Esophagus muscularis mucosa (tissue), 4 donors: ENCODE results near the gene TNK2. TPM values are rescaled to one million over a fixed set of nuclear protein-coding genes. Genes with fewer than 3 reads are reported as not detected.
"Not testable (repeated sequence)": the region's sequence is repeated elsewhere in the genome, so short reads cannot be mapped to it uniquely, and the experiment has no call there.

Source experiments
- DNase-seq: peaks from one replicate; pipeline ENCODE4 v3.0.0-alpha.2; 2017; ENCODE audit errors: extremely low spot score
- H3K27ac ChIP-seq, 4 donors: fragments of 200-600 bp; sonication (generic); replicated peaks in 1 of 4; 1 replicate in 3 of 4; 2 replicates in 1 of 4; pipeline ENCODE4 v1.5.1; 2016 to 2019; ENCODE audit warnings: mild to moderate bottlenecking in 1 of 4
- H3K27me3 ChIP-seq, 4 donors: fragments of 200-600 bp; sonication (generic); one replicate each; pipeline versions ENCODE4 v1.5.1 to v1.6.0; 2016 to 2019
- H3K36me3 ChIP-seq, 4 donors: fragments of 200-600 bp; sonication (generic); one replicate each; pipeline ENCODE4 v1.5.1; 2016 to 2019
- H3K4me1 ChIP-seq, 4 donors: fragments of 200-600 bp; sonication (generic); one replicate each; pipeline ENCODE4 v1.5.1; 2016 to 2019
- H3K4me3 ChIP-seq, 4 donors: fragments of 200-600 bp; sonication (generic); 1 replicate in 2 of 4; 2 replicates in 2 of 4; pipeline ENCODE4 v1.5.1; 2016 to 2019; ENCODE audit warnings: mild to moderate bottlenecking in 4 of 4, moderate library complexity in 1 of 4
- H3K9me3 ChIP-seq, 4 donors: fragments of 200-600 bp; sonication (generic); 1 replicate in 3 of 4; 2 replicates in 1 of 4; pipeline ENCODE4 v1.5.1; 2016 to 2019
- CTCF ChIP-seq, 3 experiments: fragments of 200-600 bp in 2 of 3; fragments of 450-650 bp in 1 of 3; sonication (generic) in 2 of 3; IDR thresholded peaks; one replicate each; pipeline ENCODE4 v1.5.1; 2017 to 2019; ENCODE audit warnings: antibody characterized with exemption in 3 of 3, mild to moderate bottlenecking in 2 of 3, moderate library complexity in 1 of 3
- EP300 ChIP-seq: sonication (generic); formaldehyde crosslinking; IDR thresholded peaks from one replicate; pipeline ENCODE4 v1.6.1; 2017; ENCODE audit warnings: antibody characterized with exemption
- POLR2A ChIP-seq: fragments of 450-650 bp; IDR thresholded peaks from one replicate; pipeline ENCODE4 v1.6.1; 2017; ENCODE audit warnings: antibody characterized with exemption, moderate library complexity, mild to moderate bottlenecking, low read depth
- POLR2AphosphoS5 ChIP-seq, 2 donors: sonication (generic); formaldehyde crosslinking; IDR thresholded peaks; one replicate each; pipeline ENCODE4 v1.6.1; 2017; ENCODE audit warnings: antibody characterized with exemption in 2 of 2
- WGBS: methylation state at CpG from one replicate; pipeline ENCODE4 v1.1.5; 2018; 5-methylcytosine and 5-hydroxymethylcytosine counted together
- intact Hi-C: fragments of 100-400 bp; cut with DNase I; formaldehyde crosslinking; loops from one replicate; pipeline ENCODE4 v1.15.1; 2023
- total RNA-seq, 4 donors: library from RNA; depleted of rRNA; stranded (reverse); fragments of >200 nt; gene quantifications; one replicate each; pipeline versions ENCODE4 v1.1.0 to v1.2.1, GENCODE V29; 2016

TNK2 gene
- total RNA-seq, 4 donors from 2014 or later: 16.4 to 42.3 (median 28.3) TPM

GRCh38 chr3:195865752-195866151 lies 42.6 kb downstream of the TNK2 start:
- intact Hi-C loops: no loop called here
- Histone ChIP-seq H3K4me1 (peaks cover 10 to 16% (median 15%) of the 10 kb centered on the region in 4 donors), H3K4me3 (no peak overlapping the region), H3K36me3 (peaks cover 21 to 62% (median 54%) of the 10 kb centered on the region in 4 donors), H3K9me3 (no peaks in the 10 kb centered on the region), H3K27ac (no peak overlapping the region), H3K27me3 (no peaks in the 10 kb centered on the region)
- 87% methylated on average over 15 of the region's 15 CpGs for WGBS
- DNase-seq: no peak
- TF ChIP-seq CTCF (IDR thresholded peaks at IDR 0.05) (no peak), POLR2AphosphoS5 (IDR thresholded peaks at IDR 0.05) (no peak), POLR2A (no peak)

GRCh38 chr3:195863121-195864061 lies 45.0 kb downstream of the TNK2 start:
- TF ChIP-seq POLR2A (no peak), POLR2AphosphoS5 (IDR thresholded peaks at IDR 0.05) (peak; percentile 41 to 64), CTCF (IDR thresholded peaks at IDR 0.05) (peak; percentile 94 to 99 (median 98))

GRCh38 chr3:195862318-195862717 lies 46.0 kb downstream of the TNK2 start:
- peaks cover 8 to 27% (median 20%) of the 10 kb centered on the region in 4 donors for H3K36me3 ChIP-seq
- H3K4me3 ChIP-seq, H3K9me3 ChIP-seq, DNase-seq, H3K27ac ChIP-seq, intact Hi-C loops, H3K27me3 ChIP-seq: not testable (repeated sequence)
- peaks cover 10 to 27% (median 25%) of the 10 kb centered on the region in 4 donors for H3K4me1 ChIP-seq
- WGBS: 88% methylated on average over 12 of the region's 12 CpGs

More at GRCh38 chr3:195863121-195864061, 45.0 kb downstream of the TNK2 start:
- peaks cover 10 to 27% (median 25%) of the 10 kb centered on the region in 4 donors for H3K4me1 ChIP-seq
- intact Hi-C loops: no loop called here
- WGBS: 45% methylated on average over 23 of the region's 30 CpGs
- no peaks in the 10 kb centered on the region for H3K27me3 ChIP-seq
- H3K9me3 ChIP-seq: no peaks in the 10 kb centered on the region
- H3K4me3 ChIP-seq: no peak overlapping the region
- peaks cover 19 to 38% (median 30%) of the 10 kb centered on the region in 4 donors for H3K36me3 ChIP-seq
- H3K27ac ChIP-seq: peak overlapping the region; percentile 69 to 84 (median 74)
- peak; percentile 95 for DNase-seq

- Histone ChIP-seq H3K27me3 (no peaks in the 10 kb centered on the region), H3K27ac (no peak overlapping the region), H3K9me3 (no peaks in the 10 kb centered on the region), H3K4me3 (no peak overlapping the region), H3K36me3 (peaks cover 0 to 9% (median 4%) of the 10 kb centered on the region in 4 donors), H3K4me1 (peaks cover 10 to 27% (median 25%) of the 10 kb centered on the region in 4 donors)
- no peak for DNase-seq
- 67% methylated on average over 6 of the region's 6 CpGs for WGBS
- no peak for TF ChIP-seq POLR2AphosphoS5 (IDR thresholded peaks at IDR 0.05)
- TF ChIP-seq EP300: no peak
- no peak for TF ChIP-seq POLR2A
- no peak for TF ChIP-seq CTCF (IDR thresholded peaks at IDR 0.05)
- intact Hi-C loops: no loop called here
These were observed 47.9 kb downstream of the TNK2 start for GRCh38 chr3:195860456-195860855.

GRCh38 chr3:195859846-195860411 lies 48.4 kb downstream of the TNK2 start:
- intact Hi-C loops: loop anchor here (2.0 kb wide), 1 partner anchor 55 kb away; no protein-coding TSS in a partner anchor
- no peaks in the 10 kb centered on the region for H3K27me3 ChIP-seq
- WGBS: 86% methylated on average over 23 of the region's 23 CpGs
- no peak for DNase-seq
- H3K27ac ChIP-seq: peak overlapping the region in 1 of 4 donors; percentile 30
- H3K36me3 ChIP-seq: peaks cover 0 to 7% (median 3%) of the 10 kb centered on the region in 4 donors
- TF ChIP-seq POLR2AphosphoS5 (IDR thresholded peaks at IDR 0.05): no peak
- no peak for TF ChIP-seq CTCF (IDR thresholded peaks at IDR 0.05)
- no peak for TF ChIP-seq EP300
- no peak for TF ChIP-seq POLR2A
- H3K4me1 ChIP-seq: peaks cover 10 to 27% (median 25%) of the 10 kb centered on the region in 4 donors
- H3K9me3 ChIP-seq: no peaks in the 10 kb centered on the region
- peak overlapping the region in 2 of 4 donors; percentile 22 to 31 for H3K4me3 ChIP-seq
